ENCODE data around the gene TRIM47. TPM values are rescaled to one million over a fixed set of nuclear protein-coding genes. Genes with fewer than 3 reads are reported as not detected.
A peak's percentile ranks its signal among the peaks of the same experiment; 100 is the strongest.
"Not testable (repeated sequence)": the region's sequence is repeated elsewhere in the genome, so short reads cannot be mapped to it uniquely, and the experiment has no call there.

Gene TRIM47
- total RNA-seq, 2 donors from 2014 or later = 4.5 to 9.4 TPM

DNA sequence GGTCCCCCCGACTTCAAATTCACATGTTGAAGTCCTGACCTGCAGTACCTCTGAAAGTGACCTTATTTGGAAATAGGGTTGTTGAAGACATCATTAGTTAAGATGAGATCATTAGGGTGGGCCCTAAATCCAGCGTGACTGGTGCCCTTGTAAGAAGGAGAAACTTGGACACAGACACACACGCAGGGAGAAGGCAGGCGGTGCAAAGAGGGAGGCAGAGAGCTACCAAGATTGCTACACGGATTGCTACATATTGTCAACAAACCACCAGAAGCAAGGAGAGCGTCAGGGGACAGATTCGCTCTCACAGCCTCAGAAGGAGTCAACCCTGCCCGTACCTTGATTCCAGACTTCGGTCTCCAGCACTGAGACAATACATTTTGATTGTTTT lies 16.5 kb downstream of the TRIM47 start:
- ATAC-seq (no peak), DNase-seq (no peak)
- no peaks in the 10 kb centered on the region for H3K36me3 Mint-ChIP-seq (ENCODE audit: low read depth)
- no peaks in the 10 kb centered on the region for H3K27me3 Mint-ChIP-seq
- no peak overlapping the region for H3K27ac Mint-ChIP-seq
- peaks cover 23% of the 10 kb centered on the region for H3K4me1 Mint-ChIP-seq
- H3K9me3 ChIP-seq (ENCODE audit: control insufficient read depth, low read length, poor library complexity, severe bottlenecking) = no peaks in the 10 kb centered on the region
- H3K4me3 Mint-ChIP-seq = no peak overlapping the region

DNA sequence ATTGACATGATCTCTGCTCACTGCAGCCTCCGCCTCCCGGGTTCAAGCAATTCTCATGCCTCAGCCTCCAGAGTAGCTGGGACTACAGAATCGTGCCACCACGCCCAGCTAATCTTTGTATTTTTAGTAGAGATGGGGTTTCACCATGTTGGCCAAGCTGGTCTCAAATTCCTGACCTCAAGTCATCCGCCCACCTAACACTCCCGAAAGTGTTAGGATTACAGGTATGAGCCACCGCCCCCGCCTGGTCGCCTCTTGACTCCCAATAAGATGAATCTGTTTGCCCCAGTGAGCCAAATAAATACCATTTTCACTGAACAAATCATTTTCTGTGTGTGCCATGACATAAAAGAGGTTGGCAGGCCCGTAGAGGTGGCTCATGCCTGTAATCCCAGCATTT lies 19.0 kb downstream of the TRIM47 start:
- not testable (repeated sequence) for H3K4me3 Mint-ChIP-seq

DNA sequence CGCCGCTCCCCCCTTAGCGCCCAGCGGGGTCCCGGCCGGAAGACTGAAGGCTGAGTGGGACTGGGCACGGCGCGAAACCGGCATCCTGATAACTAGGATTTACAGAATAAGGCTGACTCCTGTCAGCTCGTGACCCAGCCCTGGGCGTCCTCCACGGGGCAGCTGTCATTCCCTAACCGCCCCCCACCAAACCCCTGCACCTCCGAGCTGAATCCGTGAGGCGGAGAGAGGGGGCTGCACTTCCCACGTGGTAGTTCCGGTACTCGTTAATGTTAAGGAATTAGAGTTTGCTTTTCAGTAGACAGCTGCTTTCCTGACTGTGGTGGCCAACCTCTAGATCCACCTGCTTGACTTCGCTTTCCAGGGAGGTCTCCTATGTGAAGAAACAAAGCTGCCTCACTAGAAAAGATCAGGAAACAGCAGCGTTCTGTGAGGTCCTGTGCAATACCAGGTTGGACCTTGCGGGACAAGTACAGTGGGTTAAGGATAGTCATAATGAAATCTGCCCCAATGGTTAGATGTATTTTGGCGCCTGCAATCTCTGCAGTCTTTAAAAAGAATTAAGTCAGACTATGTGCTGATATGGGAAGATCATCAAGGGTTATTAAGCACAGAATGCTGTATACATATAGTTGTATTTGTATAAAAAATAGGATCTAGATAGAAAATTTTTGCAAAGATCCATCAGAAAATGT lies 22.2 kb downstream of the TRIM47 start:
- no peak overlapping the region for H3K4me3 Mint-ChIP-seq

More for the DNA sequence above, 19.0 kb downstream of the TRIM47 start:
- not testable (repeated sequence) for H3K36me3 Mint-ChIP-seq (ENCODE audit: low read depth); H3K27me3 Mint-ChIP-seq; DNase-seq; H3K9me3 ChIP-seq (ENCODE audit: control insufficient read depth, low read length, poor library complexity, severe bottlenecking); H3K27ac Mint-ChIP-seq; ATAC-seq
- H3K4me1 Mint-ChIP-seq = peaks cover 17% of the 10 kb centered on the region

DNA sequence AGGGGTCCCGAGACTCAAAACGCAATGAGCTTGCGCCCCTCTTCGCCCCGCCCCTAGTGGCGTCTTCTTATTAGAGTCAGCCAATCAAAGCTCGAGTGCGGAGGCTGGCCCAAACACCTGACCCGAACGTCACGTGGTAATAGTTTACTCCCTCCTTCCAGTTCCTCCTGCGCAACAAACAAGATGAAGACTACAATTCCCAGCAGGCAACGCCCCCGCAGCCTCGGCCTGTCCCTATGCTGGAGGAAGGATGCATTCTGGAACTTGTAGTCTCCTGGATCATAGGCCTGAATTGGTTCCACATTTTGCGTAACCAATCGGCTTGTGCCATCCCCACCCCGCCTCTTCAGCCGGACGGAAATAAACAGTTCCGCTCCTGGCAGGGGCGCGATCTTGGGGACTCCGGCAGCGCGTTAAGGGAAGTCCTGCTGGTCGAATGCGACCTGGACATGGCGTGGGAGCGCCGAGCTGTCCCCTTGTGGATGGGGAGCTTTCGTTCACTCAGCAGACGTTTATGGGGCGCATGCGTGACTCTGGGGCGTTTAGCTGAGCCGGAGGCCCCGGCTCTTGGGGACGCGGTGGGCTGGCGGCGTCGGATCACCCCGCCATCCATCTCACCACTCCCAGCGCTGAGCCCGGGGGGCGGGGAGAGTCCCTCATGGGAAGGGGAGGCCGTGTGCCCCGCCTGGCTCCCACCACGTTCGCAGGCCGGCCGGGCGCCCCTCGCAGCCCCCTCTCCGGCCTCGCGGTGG lies 22.9 kb downstream of the TRIM47 start, which contains the start of gene WBP2:
WBP2 (minus strand) TSS at position 26 of the 752 bp plus-strand sequence. CDS start 38 bp downstream, outside the sequence.
- peaks cover 13% of the 10 kb centered on the region for H3K4me1 Mint-ChIP-seq
- H3K4me3 Mint-ChIP-seq = no peak within 1 kb of the TSS
- no peaks in the 10 kb centered on the region for H3K36me3 Mint-ChIP-seq (ENCODE audit: low read depth)
- no peaks in the 10 kb centered on the region for H3K9me3 ChIP-seq (ENCODE audit: control insufficient read depth, low read length, poor library complexity, severe bottlenecking)
- no peak within 1 kb of the TSS for H3K27ac Mint-ChIP-seq
- no peaks in the 10 kb centered on the region for H3K27me3 Mint-ChIP-seq
- DNase-seq (peak; percentile 89 to 95 (median 91)), ATAC-seq (peak; percentile 94)

More for the DNA sequence above, 22.2 kb downstream of the TRIM47 start:
- no peak for ATAC-seq
- H3K9me3 ChIP-seq (ENCODE audit: control insufficient read depth, low read length, poor library complexity, severe bottlenecking) = no peaks in the 10 kb centered on the region
- peaks cover 13% of the 10 kb centered on the region for H3K4me1 Mint-ChIP-seq
- no peak overlapping the region for H3K27ac Mint-ChIP-seq
- no peaks in the 10 kb centered on the region for H3K27me3 Mint-ChIP-seq
- DNase-seq = peak in 1 of 3 donors; percentile 21
- no peaks in the 10 kb centered on the region for H3K36me3 Mint-ChIP-seq (ENCODE audit: low read depth)

DNA sequence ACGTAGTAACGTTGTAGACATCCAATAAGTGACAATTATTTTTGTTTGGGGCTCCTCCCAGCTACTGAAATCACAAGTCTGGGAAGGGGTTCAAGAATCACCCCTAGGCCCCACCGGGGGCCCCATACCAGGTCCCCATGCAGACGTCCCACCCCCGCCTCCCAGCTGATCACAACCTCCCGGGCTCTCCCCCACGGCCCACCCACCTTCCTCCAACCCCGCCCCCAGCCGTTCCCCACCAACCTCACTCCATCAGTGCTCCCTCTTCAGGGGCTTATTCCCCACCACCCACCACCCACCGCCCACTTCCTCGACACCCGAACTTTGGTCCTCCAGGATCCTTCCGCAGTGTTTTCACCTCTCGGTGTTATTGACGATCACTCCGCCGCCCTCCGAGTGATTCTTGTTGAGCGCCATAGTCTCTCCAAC lies 23.5 kb downstream of the TRIM47 start:
- DNase-seq = no peak
- Mint-ChIP-seq H3K27me3 (no peaks in the 10 kb centered on the region), H3K27ac (no peak overlapping the region), H3K4me1 (peaks cover 13% of the 10 kb centered on the region), H3K36me3 (ENCODE audit: low read depth) (no peaks in the 10 kb centered on the region), H3K4me3 (no peak overlapping the region)
- ATAC-seq = peak; percentile 2
- H3K9me3 ChIP-seq (ENCODE audit: control insufficient read depth, low read length, poor library complexity, severe bottlenecking) = no peaks in the 10 kb centered on the region

DNA sequence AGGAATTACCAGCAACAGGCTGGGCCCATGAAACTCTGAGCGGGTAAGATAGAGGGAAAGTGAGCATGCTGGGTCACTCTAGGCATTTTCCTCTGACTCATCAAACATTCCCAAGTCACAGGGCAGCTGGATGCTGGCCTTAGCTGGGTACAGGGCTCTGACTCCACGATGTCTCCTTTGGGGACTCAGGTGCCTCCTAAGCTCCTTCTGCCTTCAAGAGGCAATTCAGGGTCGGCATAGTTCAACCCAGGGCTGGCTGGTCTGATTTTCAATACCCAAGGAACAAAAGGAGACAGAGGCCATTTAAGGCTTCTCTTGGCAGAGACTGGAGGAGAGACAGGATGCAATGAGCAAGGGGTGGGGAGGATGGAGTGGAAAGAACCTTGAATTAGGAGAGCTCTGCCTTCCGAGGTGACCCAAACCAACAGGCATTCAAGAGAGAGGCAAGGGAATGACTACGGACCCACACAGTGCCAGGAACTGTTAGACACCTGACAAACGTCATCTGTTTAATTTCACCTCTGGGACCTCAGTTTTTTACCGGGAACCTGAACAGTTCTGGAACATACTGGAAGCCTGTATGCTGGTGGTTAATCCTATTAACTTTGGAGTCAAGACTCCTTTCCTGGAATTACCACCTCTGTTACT lies 24.2 kb downstream of the TRIM47 start:
- Mint-ChIP-seq H3K27me3 (no peaks in the 10 kb centered on the region), H3K4me3 (no peak overlapping the region), H3K36me3 (ENCODE audit: low read depth) (no peaks in the 10 kb centered on the region), H3K4me1 (peaks cover 13% of the 10 kb centered on the region), H3K27ac (no peak overlapping the region)
- no peaks in the 10 kb centered on the region for H3K9me3 ChIP-seq (ENCODE audit: control insufficient read depth, low read length, poor library complexity, severe bottlenecking)
- ATAC-seq (no peak), DNase-seq (no peak)

DNA sequence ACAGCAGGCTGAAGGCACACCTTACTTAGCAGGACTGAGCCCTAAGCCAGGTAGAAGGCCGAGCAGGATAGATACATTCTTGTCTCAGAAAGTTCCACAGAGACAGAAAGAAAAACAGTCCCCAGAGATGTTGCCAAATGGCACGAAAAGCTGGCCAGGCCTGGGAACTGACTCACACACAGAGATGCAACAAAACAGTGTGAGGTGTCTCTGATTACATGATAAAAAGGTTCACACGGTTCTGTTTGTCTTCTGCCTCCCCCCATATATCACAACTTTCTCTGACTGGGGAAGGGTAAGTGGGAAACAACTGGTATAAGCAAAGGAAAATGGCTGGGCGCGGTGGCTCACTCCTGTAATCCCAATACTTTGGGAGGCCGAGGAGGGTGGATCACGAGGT lies 24.9 kb downstream of the TRIM47 start:
- H3K36me3 Mint-ChIP-seq (ENCODE audit: low read depth) = no peaks in the 10 kb centered on the region
- no peaks in the 10 kb centered on the region for H3K27me3 Mint-ChIP-seq
- no peaks in the 10 kb centered on the region for H3K9me3 ChIP-seq (ENCODE audit: control insufficient read depth, low read length, poor library complexity, severe bottlenecking)
- DNase-seq = no peak
- no peak overlapping the region for H3K27ac Mint-ChIP-seq
- ATAC-seq = no peak
- peaks cover 13% of the 10 kb centered on the region for H3K4me1 Mint-ChIP-seq
- peak overlapping the region; percentile 53 for H3K4me3 Mint-ChIP-seq

DNA sequence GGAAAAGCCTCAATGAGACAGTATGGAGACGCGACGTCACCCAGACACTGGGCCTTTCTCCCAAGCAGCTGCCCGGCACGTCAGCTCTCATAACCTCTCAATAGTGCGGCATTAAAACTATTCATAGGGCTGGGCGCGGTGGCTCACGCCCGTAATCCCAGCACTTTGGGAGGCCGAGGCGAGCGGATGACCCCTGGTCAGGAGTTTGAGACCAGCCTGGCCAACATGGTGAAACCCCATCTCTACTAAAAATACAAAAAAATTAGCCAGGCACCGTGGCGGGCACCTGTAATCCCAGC lies 26.7 kb downstream of the TRIM47 start:
- DNase-seq; H3K27me3 Mint-ChIP-seq; H3K9me3 ChIP-seq (ENCODE audit: control insufficient read depth, low read length, poor library complexity, severe bottlenecking); ATAC-seq; H3K4me3 Mint-ChIP-seq; H3K36me3 Mint-ChIP-seq (ENCODE audit: low read depth): not testable (repeated sequence)
- peaks cover 13% of the 10 kb centered on the region for H3K4me1 Mint-ChIP-seq
- H3K27ac Mint-ChIP-seq = peak overlapping the region; percentile 32

DNA sequence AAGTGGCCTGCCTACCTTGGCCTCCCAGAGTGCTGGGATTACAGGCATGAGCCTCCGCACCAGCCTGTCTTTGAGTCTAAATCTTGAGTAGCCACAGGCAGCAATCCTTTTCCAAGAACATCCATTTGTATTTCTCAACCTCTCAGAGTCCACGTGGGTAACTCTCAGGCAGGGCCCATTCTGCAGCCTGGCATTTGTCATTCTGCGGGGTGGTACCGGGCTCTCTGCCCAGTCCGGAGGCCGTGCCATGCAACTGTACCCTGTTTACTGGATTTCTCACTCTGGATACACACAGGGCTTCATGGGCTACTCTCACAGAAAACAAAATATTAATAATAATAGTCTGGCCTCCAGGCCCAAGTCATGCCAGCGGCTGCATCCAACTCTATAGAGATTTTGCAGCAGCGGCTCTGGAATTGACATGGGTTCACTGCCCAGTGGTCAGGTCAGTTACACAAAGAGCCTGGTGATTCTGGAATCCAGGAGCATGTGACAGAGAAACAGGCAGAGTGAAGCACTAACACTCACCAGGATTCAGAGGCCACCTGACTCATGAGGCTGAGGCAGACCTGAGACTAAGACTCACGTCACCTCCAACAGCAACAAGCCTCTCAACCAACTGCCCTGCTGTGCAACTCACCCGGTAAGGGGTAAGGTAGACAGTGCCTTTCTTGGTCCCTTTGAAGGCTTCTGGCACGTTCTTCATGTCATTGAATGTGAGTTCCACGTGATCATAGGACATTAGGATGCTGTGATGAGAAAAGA lies 27.3 kb downstream of the TRIM47 start:
- Mint-ChIP-seq H3K4me1 (peaks cover 8% of the 10 kb centered on the region), H3K27ac (peak overlapping the region; percentile 32)

DNA sequence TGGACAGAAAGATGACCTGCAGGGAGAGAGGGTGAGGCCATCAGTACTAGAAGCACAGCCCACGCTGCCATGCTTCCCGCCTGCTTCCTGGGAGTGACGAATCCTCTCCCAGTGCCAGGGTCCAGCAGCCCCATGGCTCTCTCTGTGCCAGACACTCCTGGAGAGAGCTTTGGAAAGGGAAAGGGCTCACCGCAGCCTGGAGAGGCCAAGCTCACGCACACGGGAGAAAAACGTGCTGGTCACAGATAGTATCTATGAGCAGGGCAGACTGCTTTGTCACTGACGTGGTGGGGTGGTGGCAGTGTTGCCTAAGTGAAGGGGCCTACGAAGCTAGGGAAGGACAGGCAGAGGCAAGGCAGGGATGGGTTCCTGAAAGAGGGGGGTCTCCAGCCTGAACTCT lies 28.7 kb downstream of the TRIM47 start:
- H3K9me3 ChIP-seq (ENCODE audit: control insufficient read depth, low read length, poor library complexity, severe bottlenecking) = no peaks in the 10 kb centered on the region
- H3K27ac Mint-ChIP-seq = peak overlapping the region; percentile 21
- H3K36me3 Mint-ChIP-seq (ENCODE audit: low read depth) = no peaks in the 10 kb centered on the region
- DNase-seq (no peak), ATAC-seq (no peak)
- H3K4me3 Mint-ChIP-seq = no peak overlapping the region
- peaks cover 12% of the 10 kb centered on the region for H3K4me1 Mint-ChIP-seq
- H3K27me3 Mint-ChIP-seq = no peaks in the 10 kb centered on the region

More for the DNA sequence above, 27.3 kb downstream of the TRIM47 start:
- Mint-ChIP-seq H3K4me3 (no peak overlapping the region), H3K27me3 (no peaks in the 10 kb centered on the region), H3K36me3 (ENCODE audit: low read depth) (no peaks in the 10 kb centered on the region)
- H3K9me3 ChIP-seq (ENCODE audit: control insufficient read depth, low read length, poor library complexity, severe bottlenecking) = no peaks in the 10 kb centered on the region
- DNase-seq (no peak), ATAC-seq (no peak)

DNA sequence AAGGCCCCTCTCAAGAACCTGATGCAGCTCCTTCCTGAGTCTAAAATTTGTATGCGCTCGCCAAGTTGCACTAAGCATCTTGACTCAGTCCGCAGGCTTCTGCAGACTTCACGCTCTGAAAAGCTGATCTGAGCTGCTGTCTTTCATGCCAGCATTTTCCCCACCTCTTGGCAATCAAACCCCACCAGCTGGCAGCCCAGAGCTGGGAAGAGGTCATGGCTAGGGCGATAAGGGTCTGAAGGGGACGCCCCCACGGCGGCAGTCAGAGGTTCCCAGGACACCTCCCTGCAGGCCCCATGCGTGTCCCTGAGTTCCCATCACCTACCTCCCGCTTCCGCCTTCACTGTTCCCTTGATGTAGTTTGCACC lies 29.1 kb downstream of the TRIM47 start:
- H3K9me3 ChIP-seq (ENCODE audit: control insufficient read depth, low read length, poor library complexity, severe bottlenecking) = no peaks in the 10 kb centered on the region
- no peaks in the 10 kb centered on the region for H3K27me3 Mint-ChIP-seq
- DNase-seq (no peak), ATAC-seq (no peak)
- H3K4me3 Mint-ChIP-seq = no peak overlapping the region
- no peaks in the 10 kb centered on the region for H3K36me3 Mint-ChIP-seq (ENCODE audit: low read depth)
- H3K27ac Mint-ChIP-seq = peak overlapping the region; percentile 21
- H3K4me1 Mint-ChIP-seq = peaks cover 12% of the 10 kb centered on the region

DNA sequence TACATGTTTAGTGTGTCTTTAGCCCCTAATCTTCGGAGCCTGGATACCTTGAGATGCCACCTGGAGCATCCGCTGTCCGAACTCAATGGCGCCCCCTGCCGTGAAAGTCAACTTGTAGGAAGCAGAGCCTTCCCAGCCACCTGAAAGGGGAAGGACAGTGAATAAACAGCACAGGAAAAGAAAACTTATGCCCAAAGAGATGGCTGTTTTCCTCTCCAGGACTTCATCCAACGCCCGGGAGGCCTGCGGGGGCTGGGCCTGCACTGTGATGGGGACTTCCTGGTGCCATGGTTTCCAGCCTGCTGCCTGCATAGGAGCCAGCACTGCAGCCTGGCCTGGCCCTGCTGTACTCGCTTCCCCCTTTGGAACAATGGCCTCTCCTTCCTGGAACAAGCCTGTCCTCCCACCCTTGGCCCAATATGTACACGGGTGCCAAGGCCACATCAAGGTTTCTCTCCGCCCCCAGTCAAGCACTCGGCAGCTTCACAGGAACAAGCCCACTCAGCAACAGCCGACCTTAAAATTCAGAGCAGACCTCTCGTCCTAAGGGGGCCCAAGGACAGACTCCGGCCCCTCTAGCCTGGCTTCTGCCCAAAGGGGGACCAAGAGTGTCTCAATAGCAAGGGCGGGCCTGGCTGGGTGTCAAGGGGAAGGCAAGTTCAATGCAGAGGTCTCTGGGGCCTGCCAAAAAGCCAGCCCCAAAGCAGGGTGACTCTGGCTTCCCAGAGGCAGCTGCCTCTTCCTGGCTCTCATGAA lies 29.7 kb downstream of the TRIM47 start:
- Mint-ChIP-seq H3K4me1 (peaks cover 14% of the 10 kb centered on the region), H3K4me3 (peak overlapping the region; percentile 21), H3K27ac (no peak overlapping the region), H3K27me3 (no peaks in the 10 kb centered on the region), H3K36me3 (ENCODE audit: low read depth) (no peaks in the 10 kb centered on the region)
- DNase-seq (peak; percentile 62 to 83 (median 69)), ATAC-seq (peak; percentile 39)
- no peaks in the 10 kb centered on the region for H3K9me3 ChIP-seq (ENCODE audit: control insufficient read depth, low read length, poor library complexity, severe bottlenecking)
